HG03439 (cell line): ENCODE data around the gene ZNFX1.
A peak's percentile ranks its signal among the peaks of the same experiment; 100 is the strongest.
"Not testable (repeated sequence)": the region's sequence is repeated elsewhere in the genome, so short reads cannot be mapped to it uniquely, and the experiment has no call there.

ENCODE experiments used
- ATAC-seq: cut with Tn5 transposase; IDR thresholded peaks from one replicate; pipeline ENCODE4 v1.9.1; 2021; ENCODE audit warnings: mild to moderate bottlenecking, moderate library complexity; ENCODE audit not compliant: unreplicated experiment

The ZNFX1 gene

DNA sequence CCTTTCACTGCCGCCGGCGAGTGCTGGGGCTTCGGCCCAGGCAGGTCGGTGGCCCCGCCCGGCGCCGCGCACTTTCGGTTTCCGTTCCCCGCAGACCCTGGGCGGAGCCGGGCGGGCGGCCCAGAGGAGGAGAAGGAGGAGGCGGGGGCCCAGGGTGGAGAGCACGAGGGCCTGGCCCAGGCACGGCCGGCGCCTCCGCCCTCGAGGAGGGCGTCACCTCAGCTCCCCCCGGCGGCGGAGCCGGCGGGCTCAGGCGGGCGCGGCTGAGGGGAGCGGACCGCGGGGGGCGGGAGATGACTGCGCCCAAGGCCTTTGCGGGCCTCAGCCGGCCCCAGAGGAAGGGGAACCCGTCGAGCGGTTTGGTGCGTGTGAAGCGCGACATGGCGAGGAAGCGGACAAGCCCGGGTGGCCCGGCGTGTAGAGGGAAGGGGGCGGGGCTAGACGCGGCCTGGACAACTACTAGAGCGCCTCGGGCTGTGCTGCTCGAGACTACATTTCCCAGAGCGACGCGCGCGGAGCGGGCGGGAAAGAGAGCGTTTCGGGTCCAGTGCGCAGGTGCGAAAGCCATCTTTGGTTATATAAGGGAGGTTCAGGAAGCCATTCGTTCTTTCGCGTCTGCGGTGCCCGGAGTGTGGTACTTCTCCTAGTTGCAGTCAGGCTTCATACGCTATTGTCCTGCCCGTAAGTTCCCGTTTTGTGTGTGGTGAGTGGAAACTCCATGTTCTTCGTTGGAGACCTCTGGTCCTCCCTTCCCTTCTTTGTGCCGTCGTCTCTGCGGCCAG, at the start of gene ZNFX1:
Gene ZNFX1, minus strand, starts transcription at position 22 of the 782 bp plus-strand sequence. CDS start 2,218 bp downstream, outside the sequence.
- ATAC-seq = peak; percentile 88

DNA sequence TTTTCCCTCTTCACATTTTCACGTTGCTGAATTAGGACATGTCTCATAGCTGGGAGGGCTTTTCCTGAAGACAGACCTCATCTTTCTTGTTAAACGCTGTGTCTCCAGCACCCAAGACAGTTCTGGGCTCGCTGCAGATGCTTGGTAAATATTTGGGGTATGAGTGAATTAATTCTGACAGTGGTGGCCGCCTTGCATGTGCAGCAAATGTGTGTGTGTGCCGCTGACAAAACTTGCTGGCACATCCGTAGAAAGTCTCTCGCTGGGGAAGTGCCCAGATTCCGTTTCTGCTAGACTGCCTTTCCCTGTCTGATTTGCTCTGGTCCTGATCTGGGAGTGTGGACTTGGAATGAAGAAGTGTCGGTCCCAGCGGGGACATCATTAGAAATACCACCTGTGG, 48.2 kb upstream of the ZNFX1 start:
- ATAC-seq = no peak

DNA sequence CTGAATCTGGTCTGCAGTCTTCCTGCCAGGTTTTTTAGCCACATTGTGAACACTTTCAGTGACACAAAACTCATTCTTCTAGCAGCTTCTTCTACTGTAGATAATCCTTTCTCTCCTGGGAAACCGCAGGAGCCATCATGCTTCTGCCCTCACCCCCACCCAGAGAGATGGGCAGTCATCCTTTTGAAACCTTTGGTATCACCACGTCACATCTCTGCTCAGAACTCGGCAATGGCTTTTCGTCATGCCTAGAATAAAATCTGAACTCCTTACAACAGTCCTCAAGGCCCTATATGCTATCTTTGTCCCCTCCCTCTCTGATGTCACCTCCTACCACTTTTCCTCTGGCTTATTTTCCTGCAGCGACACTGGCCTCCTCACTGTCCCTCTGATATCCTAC, 46.4 kb upstream of the ZNFX1 start:
- no peak for ATAC-seq

DNA sequence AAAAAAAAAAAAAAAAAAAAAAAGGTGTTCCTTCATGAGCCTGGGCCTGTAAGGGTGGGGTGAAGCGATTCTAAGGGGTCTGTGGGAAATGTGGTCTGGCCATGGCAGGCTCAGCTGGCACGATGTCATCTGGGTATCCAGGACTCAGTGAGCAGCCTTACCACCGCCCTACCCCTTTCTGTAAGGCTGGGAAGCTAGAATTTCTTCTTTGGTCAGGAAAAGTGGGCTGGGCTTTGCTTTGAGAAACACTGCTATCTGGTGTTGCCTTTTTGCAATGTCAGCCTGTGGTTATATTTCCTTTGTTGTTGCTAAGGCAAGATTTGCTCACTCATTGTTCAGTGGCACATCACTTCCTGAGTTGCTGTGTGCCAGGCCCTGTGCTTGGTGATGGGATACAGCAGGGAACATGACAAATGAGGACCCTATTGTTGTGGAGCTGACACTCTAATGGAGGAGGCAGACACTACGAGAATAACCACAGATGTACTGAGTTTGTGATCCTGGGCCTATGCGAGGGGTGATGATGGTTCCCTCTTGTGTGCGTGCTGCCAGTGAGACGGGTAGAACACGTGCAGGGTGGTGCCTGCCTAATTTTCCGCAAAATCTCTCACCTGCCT, 45.9 kb upstream of the ZNFX1 start:
- ATAC-seq = no peak

GRCh38 chr20:49320460-49320859, 42.6 kb upstream of the ZNFX1 start:
- no peak for ATAC-seq

DNA sequence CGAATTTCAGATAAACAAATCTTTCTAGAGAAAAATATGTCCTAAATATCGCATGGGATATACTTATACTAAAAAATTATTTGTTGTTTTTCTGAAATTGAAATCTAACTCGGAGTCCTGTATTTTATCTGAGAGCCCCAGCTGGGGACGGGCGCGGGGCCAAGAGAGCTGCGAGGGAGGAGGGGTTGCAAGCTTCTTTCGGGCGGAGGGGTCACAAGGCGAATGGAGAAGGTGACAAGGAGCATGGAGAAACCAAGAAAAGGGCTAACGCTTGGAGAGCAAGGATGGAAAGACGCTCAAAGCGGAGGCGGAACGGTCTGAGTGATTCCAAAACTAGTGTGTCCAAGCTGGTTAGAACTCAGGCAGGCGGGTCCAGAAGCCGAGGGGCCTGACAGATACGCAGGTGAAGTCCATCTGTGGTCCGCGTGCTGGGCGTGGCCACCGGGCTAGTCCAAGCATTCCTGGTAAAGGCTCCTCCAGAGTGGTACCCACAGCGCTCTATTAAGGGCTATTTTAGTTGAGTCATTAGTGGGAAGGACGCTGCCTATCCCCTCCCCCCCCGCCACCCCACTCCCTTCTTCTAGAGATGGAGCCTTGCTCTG, 41.5 kb upstream of the ZNFX1 start:
- no peak for ATAC-seq

- ATAC-seq = no peak
These were observed 40.8 kb upstream of the ZNFX1 start for GRCh38 chr20:49318430-49319207.

GRCh38 chr20:49318091-49318429, 40.2 kb upstream of the ZNFX1 start:
- ATAC-seq = no peak

DNA sequence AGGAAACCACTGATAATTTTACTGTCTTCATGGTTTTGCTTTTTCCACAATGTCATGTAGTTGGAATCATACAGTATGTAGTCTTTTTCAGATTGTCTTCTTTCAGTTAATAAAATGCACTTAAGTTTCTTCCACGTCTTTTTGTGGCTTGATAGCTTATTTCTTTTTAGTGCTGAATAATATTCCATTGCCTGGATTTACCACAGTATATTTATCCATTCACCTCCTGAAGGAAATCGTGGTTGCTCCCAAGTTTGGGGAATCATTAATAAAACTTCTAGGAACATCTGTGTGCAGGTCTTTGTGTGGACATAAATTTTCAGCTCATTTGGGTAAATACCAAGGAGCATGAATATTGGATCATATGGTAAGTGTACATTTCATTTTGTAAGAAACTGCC, 38.8 kb upstream of the ZNFX1 start:
- ATAC-seq = no peak

DNA sequence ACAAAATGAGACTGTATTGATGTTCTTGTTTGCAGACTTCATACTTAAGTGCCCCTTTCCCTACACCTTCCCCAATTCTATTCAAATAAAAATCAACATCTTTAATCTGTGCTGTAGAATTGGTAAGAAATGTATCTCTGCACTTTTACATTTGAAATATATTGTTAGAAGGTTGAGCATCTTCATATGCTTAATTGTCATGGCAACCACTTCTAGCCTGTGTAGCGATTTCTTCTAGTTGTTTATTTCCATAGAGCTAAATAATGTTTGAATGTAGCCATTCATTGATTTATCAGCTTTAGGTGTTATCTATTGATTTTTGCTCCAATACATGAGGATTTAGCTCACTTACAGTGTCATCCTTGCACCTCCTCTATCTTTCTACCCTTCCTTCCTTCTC, 37.7 kb upstream of the ZNFX1 start:
- ATAC-seq = no peak

GRCh38 chr20:49314052-49314451, 36.2 kb upstream of the ZNFX1 start:
- not testable (repeated sequence) for ATAC-seq

DNA sequence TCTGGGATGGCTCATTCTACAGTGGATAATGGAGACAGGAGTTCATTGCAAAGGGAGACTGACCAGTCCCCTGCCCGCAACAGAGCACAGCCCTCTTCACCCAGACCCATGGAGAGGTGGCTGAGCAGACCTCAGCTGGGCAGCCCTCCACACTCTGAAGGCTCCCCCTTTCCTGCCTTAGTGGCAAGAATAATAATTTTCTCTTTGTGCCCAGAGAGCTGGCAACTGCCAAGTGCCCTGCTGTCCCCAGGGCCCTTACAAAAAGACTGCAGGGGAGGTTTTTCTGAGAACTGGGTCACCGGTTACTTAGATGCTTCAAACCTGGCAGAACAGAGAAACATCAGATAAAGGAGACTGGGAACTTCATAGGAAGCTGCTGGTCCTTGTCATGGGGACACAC, 35.4 kb upstream of the ZNFX1 start:
- no peak for ATAC-seq

- no peak for ATAC-seq
These were observed 34.8 kb upstream of the ZNFX1 start for GRCh38 chr20:49312661-49313060.

DNA sequence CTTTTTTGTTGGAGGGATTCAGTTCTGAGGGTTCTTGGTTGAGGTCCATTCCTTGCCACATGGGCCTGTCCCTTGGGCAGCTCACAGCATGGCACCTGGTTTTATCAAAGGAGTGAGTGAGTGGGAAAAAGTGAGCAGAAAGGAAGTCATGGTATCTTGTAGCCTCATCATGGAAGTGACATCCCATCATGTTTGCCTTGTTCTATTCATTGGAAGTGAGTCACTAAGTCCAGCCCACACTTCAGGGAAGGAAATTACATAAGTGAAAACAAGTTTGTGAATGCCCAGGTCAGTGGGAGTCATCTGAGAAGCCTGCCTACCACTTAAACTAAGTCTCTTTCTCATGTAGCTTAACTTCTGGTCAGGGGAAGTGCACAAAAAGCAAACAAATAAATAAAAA, 32.8 kb upstream of the ZNFX1 start:
- ATAC-seq = no peak

GRCh38 chr20:49308875-49309274, 31.0 kb upstream of the ZNFX1 start:
- ATAC-seq = no peak

DNA sequence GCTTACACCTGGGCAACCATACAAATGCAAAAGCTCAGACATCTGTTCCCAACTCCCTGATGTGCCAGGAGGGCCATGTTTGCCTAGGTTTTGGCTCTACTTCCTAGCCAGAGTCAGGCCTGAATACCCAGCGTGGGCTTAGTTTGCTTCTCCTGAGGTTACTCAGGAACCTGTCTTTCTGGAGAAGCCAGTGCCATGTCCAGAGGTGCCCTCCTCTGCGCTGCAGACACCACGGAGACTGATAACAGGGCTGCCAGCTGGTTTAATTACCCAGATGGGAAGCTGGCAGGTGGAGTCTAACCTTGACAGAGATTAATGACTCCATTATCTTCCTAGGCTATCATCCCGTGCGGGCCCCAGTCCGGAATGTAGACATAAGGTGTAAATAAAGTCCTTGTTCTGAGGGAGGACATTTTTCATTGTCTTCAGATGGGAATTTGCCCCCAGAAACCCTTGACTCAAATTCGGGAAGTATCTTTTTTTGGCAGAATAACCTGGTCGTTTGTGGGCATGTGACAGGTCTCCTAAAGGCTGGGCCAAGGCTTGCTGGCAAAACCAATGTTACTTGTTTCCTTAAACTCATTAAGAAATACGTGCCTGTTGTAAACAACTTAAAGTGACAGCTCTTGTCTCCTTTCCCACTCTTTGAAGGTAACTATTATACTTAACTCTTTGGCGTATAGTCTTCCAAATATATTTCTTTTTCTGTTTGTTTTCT, 29.2 kb upstream of the ZNFX1 start:
- ATAC-seq = no peak

- no peak for ATAC-seq
These were observed 25.3 kb upstream of the ZNFX1 start for GRCh38 chr20:49303065-49303552.

DNA sequence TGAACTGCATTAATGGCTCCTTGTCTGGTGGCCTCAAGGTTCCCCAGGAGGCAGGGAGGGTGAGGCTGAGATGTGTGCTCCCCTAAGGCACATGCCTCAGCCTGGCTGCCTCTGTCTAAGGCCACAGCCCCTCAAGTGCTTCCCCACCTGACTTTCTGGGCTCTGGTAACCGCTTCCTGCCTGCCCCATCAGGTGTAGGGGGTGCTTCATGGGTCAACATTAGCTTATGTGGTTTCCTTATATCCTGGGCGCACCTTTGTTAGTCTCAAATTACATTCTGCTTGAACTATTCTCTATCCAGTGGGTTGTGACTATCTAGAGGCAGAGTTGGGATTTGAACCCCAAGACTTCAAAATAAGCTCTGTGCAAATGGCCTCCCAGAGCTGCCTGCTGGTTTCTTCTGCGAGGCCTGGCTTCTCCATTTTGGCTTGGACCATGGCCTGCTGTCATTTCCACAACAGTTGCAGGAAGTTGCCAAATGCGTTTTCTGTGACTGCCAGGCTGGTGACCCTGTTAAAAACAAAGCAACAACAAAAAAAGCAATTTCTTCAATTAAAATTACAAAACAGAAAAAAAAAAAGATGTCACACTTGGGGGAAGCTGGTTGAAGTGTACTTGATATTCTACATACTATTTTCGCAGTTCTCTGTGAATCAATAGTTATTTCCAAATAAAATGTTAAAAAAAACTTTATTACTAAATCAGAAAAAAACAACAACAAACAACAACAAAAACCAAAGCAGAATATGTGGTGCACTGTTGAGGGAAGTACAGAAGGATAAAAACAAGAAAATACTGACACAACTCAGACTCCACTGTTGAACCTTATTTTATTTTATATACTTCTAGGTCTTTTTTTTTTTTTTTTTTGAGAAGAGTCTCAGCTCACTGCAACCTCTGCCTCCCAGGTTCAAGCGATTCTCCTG, 20.0 kb upstream of the ZNFX1 start:
- ATAC-seq = no peak

- not testable (repeated sequence) for ATAC-seq
These were observed 16.3 kb upstream of the ZNFX1 start for GRCh38 chr20:49294002-49294654.
